NCI-H1092 treated with DMSO at 0.1 percent for 48 hours (cell line): Measurements from ENCODE around the gene MARCHF9.

ENCODE experiments used
- DNase-seq: peaks from one replicate; lab custom pipeline; 2025; lab: John Stamatoyannopoulos, UW

Gene MARCHF9

GRCh38 chr12:57796996-57797395, 42.1 kb downstream of the MARCHF9 start:
- no peak for DNase-seq

- no peak for DNase-seq
Observed at GRCh38 chr12:57797933-57798332, 43.0 kb downstream of the MARCHF9 start.

GRCh38 chr12:57800965-57801364, 46.1 kb downstream of the MARCHF9 start:
- no peak for DNase-seq

DNA sequence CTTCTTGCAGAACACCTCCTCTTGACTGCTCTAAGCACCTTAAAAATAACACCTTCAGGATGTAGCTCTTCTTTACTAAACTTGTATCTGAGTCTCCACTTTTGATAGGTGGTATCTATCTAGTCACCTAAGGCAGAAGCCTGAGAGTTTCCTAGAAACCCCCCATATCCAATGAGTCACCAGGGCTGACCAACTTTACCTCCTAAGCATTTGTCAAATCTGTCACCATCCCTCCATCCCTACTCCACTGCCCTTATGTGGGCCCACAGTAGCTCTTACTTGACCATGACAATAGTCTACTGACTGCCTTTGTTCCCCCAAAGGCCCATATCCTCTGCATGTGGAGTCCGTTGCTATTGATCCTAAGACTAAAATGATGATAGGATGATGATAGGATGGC, 47.7 kb downstream of the MARCHF9 start:
- no peak for DNase-seq

DNA sequence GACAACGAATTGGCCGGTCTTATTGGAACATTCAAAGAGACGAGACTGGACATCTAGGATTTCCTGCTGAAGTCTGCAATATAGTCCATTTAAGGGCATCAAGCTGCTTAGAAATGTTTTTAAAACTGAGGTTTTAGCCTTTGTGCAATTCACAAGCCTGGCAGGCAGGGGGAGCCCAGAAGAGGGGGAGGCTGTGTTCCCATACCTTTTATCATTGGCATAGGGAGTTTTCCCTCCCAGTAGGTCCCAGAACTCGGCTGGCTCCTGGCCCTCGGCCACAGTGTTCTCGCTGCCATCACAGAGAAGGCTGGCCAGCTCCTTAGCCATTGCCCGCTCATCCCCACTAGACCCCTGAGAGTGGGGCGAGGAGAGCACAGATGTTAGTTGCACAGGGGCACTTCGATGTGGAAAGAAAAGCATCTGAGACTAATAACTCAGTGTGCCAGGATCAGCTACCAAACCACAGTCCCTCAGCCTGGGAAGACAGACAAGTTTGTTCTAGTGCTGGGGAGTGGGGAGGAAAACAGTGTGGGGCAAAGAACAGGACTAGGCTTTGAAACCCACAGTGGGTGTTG, 48.5 kb downstream of the MARCHF9 start:
- peak; percentile 3 for DNase-seq

GRCh38 chr12:57806677-57807076, 51.8 kb downstream of the MARCHF9 start:
- no peak for DNase-seq

DNA sequence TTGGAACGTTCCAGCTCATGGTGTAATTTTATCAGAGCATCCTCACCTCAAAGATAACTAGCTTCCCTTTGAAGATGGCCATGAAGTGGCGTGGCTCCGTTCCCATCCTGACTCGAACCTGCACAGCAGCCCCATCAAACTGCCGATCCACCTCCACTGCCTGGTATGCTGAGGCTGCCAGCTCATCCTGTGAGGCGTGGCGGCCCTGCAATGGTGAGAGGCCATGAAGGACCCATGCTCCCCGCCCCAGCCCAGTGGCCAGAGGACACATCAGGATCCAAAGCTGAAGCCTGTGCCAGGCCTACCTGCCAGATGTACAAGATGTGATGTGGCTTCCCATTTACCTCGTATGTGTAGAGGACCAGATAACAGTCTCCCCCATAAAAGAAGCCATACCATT, 52.4 kb downstream of the MARCHF9 start:
- DNase-seq, result no peak

GRCh38 chr12:57808351-57808750, 53.4 kb downstream of the MARCHF9 start:
- no peak for DNase-seq

DNA sequence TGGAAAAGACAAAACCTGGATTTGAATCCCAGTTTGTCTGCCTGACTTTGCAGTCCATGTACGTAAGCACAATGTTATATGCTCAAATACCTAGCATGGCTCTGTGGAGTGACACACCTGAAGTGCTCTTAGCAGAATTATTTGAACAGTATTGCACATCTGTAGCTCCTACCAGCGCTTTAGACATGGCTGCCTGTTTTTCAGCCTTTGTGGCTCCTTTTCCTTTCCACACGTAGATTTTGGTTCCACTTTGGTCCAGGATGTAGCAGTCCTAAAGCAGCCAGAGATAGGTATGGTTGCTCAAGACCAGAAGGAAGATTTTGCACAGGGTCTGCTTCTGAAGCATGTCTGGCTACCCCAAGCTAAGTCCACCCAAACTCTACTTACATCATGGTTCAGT, 54.5 kb downstream of the MARCHF9 start:
- DNase-seq, result no peak
